NCI-H1694 (cell line): ENCODE results near the gene PLD6.
"Not testable (repeated sequence)": the region's sequence is repeated elsewhere in the genome, so short reads cannot be mapped to it uniquely, and the experiment has no call there.

Experiments used
- DNase-seq: peaks from one replicate; lab custom pipeline; 2025; lab: John Stamatoyannopoulos, UW

PLD6 gene, protein sequence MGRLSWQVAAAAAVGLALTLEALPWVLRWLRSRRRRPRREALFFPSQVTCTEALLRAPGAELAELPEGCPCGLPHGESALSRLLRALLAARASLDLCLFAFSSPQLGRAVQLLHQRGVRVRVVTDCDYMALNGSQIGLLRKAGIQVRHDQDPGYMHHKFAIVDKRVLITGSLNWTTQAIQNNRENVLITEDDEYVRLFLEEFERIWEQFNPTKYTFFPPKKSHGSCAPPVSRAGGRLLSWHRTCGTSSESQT

GRCh38 chr17:17206124-17206912 is at the start of gene PLD6:
Gene PLD6 (minus strand): TSS chr17:17206333. CDS start chr17:17206286, 47 bp downstream.
- DNase-seq = peak; percentile 48

- DNase-seq = not testable (repeated sequence)
These were observed 49.6 kb upstream of the PLD6 start for GRCh38 chr17:17255689-17256088.

GRCh38 chr17:17254036-17254435 is 47.9 kb upstream of the PLD6 start:
- DNase-seq = no peak

DNA sequence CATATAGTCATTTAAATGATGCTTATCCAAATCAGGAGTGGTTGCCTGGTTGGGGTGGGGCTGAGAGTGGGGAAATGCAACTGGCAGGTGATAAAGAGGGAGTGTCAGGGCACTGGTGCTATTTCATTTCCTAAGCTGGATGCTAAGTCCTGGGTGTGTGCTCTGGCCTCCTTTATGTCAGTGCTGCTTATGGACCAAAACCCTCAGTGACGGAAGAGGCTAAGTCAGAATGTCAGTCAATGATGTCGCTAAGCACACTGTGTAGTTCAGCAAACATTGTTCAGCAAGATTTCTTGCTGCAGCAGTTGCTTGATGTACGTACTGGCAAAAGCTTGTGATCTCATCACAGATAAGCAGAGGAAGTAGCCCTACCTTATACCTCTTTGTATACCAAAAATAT is 47.3 kb upstream of the PLD6 start:
- no peak for DNase-seq

DNA sequence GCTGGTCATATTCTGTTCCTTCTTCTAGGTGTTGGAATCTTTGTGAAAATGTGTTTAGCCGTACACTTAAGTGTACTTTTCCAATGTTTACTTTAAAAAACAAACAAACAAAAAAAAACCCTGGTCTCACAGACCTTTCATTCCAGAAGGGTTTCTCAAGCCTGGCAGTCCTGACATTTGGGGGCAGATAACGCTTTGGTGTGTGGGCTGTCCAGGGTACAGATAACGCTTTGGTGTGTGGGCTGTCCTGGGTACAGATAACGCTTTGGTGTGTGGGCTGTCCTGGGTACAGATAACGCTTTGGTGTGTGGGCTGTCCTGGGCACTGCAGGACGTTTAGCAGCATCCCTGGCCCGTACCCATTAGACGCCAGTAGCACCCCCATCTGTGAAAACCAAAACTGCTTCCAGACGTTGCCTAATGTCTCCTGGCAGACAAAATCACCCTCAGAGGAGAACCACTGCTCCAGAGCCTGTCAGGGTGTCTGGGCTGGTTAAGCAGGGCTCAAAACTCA is 46.1 kb upstream of the PLD6 start:
- no peak for DNase-seq

DNA sequence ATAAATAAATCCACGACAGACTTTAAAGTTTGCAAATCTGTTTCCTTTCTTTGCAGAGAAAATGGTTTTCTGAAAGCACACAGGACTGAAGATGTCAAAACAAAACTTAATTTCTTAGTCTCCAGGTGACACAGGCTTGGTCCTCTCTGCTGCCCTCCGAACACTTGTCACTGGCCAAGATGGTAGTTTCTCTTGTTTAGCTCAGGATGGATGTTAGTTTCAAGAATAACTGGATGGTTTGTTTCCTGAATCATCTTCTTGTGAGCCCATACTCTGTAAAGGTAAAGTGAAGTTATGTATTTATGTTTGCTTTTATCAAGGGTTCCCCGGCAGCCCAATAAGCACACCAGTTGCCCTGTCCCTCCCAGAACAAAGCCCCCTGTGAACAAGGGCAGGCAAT is 40.7 kb upstream of the PLD6 start:
- DNase-seq = no peak

- no peak for DNase-seq
These were observed 37.0 kb upstream of the PLD6 start for GRCh38 chr17:17243163-17243562.

GRCh38 chr17:17242246-17242645 is 36.1 kb upstream of the PLD6 start:
- DNase-seq = no peak

DNA sequence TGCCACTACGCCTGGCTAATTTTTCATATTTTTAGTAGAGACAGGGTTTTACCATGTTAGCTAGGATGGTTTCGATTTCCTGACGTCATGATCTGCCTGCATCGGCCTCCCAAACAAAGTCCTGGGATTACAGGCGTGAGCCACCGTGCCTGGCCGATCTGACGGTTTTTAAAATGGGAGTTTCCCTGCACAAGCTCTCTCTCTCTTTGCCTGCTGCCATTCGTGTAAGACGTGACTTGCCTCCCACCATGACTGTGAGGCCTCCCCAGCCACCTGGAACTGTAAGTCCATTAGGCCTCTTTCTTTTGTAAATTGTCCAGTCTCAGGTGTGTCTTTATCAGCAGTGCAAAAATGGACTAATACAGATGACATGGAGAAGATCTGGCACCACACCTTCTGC is 35.5 kb upstream of the PLD6 start:
- no peak for DNase-seq

GRCh38 chr17:17239832-17240231 is 33.7 kb upstream of the PLD6 start:
- no peak for DNase-seq

GRCh38 chr17:17237026-17237799 is 31.1 kb upstream of the PLD6 start, which contains the start of gene FLCN:
Gene FLCN (minus strand): TSS chr17:17237168. CDS start chr17:17228137, 9,031 bp downstream.
- peak; percentile 72 for DNase-seq

DNA sequence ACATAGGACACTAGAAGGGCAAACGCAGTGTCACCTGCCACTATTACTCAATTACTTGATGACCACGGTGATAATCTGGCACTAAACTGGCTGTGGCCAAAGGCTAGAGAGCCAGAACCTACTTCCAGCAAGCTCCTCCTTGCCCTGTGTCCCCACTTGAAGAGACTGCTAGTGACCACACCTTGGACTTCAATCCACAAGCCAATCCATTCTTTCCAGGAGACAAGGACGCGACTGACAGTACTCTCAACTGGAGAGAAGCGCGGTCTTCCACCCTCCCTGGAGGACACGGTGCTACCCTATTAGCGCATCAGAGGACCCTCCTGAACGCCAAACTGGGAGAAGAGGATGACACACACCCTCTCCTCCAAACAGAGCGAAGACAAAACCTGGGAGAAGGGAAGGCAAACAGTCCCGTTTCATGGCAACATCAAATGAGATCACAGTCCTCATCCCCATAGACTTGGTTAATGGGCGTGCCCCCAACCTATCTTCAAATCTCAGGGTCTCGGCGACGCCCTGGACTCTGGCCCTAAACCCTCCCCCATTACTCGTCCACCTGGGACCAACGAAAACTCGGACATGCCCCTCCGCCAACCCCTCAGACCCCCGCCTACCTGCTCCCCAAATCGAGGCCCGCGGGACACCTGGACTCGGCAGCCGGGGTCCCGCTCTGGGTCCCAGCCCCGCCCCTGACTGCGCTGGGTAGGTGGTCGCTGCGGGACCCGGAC is 30.3 kb upstream of the PLD6 start:
- peak; percentile 10 for DNase-seq

- DNase-seq = no peak
These were observed 29.4 kb upstream of the PLD6 start for GRCh38 chr17:17235212-17236174.

DNA sequence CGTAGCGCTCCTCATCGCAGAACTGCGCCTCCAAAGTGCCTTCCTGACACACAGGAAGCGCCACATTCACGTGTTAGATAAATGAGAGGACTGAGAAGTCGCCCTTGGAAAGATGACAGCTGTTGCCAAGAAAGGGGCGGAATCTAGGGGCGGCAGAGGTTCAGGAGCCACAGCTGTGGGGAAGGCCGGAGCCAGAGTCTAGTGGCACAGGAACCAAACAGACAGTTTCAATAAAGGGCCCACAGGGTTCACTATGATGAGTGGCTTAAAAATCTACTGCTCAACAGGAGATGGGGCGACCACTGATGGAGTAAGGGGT is 26.1 kb upstream of the PLD6 start:
- DNase-seq = no peak

GRCh38 chr17:17231621-17232302 is 25.6 kb upstream of the PLD6 start:
- DNase-seq = peak; percentile 13

GRCh38 chr17:17229416-17230384 is 23.6 kb upstream of the PLD6 start:
- no peak for DNase-seq

- DNase-seq = no peak
These were observed 22.6 kb upstream of the PLD6 start for GRCh38 chr17:17228521-17229279.
